OCI-LY7 (cell line): Measurements from ENCODE around the gene SHOC2.

ENCODE experiments used
- EZH2phosphoT487 ChIP-seq: fragments of 200-600 bp; sonication (generic); IDR thresholded peaks from 2 replicates; pipeline ENCODE4 v1.6.1; 2018; ENCODE audit warnings: low read depth, borderline replicate concordance, mild to moderate bottlenecking, mixed run types, antibody characterized with exemption, low read length, moderate library complexity, mixed read lengths
- TF ChIP-seq, protein P1 (sequence below): fragments of 200-600 bp; sonication (generic); conservative IDR thresholded peaks from 2 replicates; pipeline ENCODE4 v1.5.1; 2014; ENCODE audit warnings: mild to moderate bottlenecking, antibody characterized with exemption, low read length, moderate library complexity, mixed read lengths

DNA sequence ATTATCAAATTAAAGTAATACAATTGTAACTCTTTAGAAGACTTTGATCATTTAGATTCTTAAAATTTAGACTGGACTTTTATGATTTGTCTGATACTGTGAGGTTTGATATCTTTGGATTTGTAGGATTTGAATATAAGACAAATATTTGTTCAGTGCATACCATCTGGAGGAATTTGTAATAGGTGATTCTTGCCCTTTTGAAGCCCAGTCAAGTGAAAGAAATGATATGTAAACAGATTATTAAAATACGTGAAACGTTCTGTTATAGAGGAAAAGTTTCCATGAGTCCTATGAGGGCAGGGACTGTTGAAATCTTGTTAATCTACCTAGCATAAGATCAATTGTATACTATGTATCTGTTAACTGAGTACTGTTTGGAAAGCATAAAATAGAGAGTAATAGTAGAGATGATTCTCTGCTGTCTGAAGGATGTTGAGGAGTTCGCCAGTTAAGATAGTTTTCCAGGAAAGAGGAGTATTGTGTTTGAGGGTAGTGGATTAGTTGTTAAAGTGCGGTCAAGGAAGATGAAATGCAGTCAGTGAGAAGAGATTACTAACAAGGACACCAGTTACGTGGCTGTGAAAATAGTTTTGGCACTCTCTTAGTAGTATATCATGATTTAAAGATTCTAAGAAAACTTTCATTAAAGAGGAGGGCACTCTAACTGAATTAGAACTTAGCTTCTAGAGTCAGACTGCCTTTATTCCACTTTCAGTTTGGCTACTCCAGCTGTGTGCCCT lies 33.3 kb upstream of the SHOC2 start:
- TF ChIP-seq, protein P1, sequence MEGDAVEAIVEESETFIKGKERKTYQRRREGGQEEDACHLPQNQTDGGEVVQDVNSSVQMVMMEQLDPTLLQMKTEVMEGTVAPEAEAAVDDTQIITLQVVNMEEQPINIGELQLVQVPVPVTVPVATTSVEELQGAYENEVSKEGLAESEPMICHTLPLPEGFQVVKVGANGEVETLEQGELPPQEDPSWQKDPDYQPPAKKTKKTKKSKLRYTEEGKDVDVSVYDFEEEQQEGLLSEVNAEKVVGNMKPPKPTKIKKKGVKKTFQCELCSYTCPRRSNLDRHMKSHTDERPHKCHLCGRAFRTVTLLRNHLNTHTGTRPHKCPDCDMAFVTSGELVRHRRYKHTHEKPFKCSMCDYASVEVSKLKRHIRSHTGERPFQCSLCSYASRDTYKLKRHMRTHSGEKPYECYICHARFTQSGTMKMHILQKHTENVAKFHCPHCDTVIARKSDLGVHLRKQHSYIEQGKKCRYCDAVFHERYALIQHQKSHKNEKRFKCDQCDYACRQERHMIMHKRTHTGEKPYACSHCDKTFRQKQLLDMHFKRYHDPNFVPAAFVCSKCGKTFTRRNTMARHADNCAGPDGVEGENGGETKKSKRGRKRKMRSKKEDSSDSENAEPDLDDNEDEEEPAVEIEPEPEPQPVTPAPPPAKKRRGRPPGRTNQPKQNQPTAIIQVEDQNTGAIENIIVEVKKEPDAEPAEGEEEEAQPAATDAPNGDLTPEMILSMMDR, result no peak
- TF ChIP-seq EZH2phosphoT487, result no peak
